Lower leg skin (tissue), 4 donors: ENCODE results near the gene EHMT2. TPM values are rescaled to one million over a fixed set of nuclear protein-coding genes. Genes with fewer than 3 reads are reported as not detected.

ENCODE experiments used
- DNase-seq, 2 donors: peaks; one replicate each; pipeline ENCODE4 v3.0.0-alpha.2; 2019; ENCODE audit warnings: low spot score in 2 of 2
- H3K4me3 ChIP-seq: fragments of 200-600 bp; sonication (generic); 2 replicates; pipeline ENCODE4 v1.5.1; 2017; ENCODE audit warnings: mild to moderate bottlenecking, low read depth; ENCODE audit not compliant: poor library complexity, severe bottlenecking
- CTCF ChIP-seq, 3 donors: fragments of 450-650 bp; IDR thresholded peaks; one replicate each; pipeline ENCODE4 v1.5.1; 2016; ENCODE audit warnings: antibody characterized with exemption in 3 of 3, mild to moderate bottlenecking in 3 of 3, moderate library complexity in 2 of 3
- POLR2A ChIP-seq, 2 donors: fragments of 450-650 bp; IDR thresholded peaks; one replicate each; pipeline ENCODE4 v1.6.1; 2016 to 2017; ENCODE audit warnings: antibody characterized with exemption in 2 of 2, mild to moderate bottlenecking in 1 of 2, moderate library complexity in 1 of 2
- WGBS, 2 donors: methylation state at CpG; one replicate each; pipeline ENCODE4 v1.1.5; 2018; 5-methylcytosine and 5-hydroxymethylcytosine counted together
- intact Hi-C: fragments of 100-400 bp; cut with DNase I; formaldehyde crosslinking; loops from one replicate; pipeline ENCODE4 v1.15.0; 2023; ENCODE audit warnings: low total_unique reads
- total RNA-seq, 4 donors: library from RNA; depleted of rRNA; stranded (reverse); fragments of >200 nt; gene quantifications; one replicate each; pipeline ENCODE4 v1.1.0, GENCODE V29; 2016

Gene EHMT2
- total RNA-seq, 4 donors from 2014 or later = 25.5 to 39.3 (median 33.6) TPM

- DNase-seq = no peak
- no peak overlapping the region for H3K4me3 ChIP-seq
- intact Hi-C loops = no loop called here
- TF ChIP-seq POLR2A (IDR thresholded peaks at IDR 0.05) (no peak), CTCF (IDR thresholded peaks at IDR 0.05) (no peak)
- 94 to 96% methylated on average over 22 of the region's 22 CpGs for WGBS, 2 donors
These were observed 12.9 kb downstream of the EHMT2 start for GRCh38 chr6:31884528-31885035.

- DNase-seq = no peak
- 89 to 92% methylated on average over 12 of the region's 12 CpGs for WGBS, 2 donors
- TF ChIP-seq POLR2A (IDR thresholded peaks at IDR 0.05) (no peak), CTCF (IDR thresholded peaks at IDR 0.05) (no peak)
- H3K4me3 ChIP-seq = no peak overlapping the region
- intact Hi-C loops = no loop called here
These were observed 13.8 kb downstream of the EHMT2 start for GRCh38 chr6:31883676-31884075.

DNA sequence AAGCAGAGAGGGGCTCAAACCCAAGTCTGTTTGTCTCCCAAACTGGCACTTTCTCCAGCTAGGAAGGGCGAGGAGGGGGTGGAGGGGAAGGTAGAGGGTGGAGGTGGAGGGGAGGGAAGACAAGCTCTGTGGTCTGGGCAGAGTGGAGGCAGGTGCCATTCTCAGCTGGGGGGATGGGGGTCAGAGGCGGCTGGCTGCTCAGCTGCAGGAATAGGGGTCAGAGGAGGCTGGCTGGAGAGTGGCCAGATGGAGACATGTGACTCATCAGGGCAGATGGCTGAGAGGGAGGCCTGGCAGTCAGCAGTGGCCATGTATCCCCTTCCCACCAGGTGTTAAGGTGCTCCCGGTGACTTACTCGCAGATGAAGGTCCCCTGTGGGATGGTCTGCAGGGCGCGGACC lies 15.2 kb downstream of the EHMT2 start:
- WGBS, 2 donors = 90 to 91% methylated on average over 6 of the region's 6 CpGs
- TF ChIP-seq POLR2A (IDR thresholded peaks at IDR 0.05) = no peak
- no peak for TF ChIP-seq CTCF (IDR thresholded peaks at IDR 0.05)
- no peak overlapping the region for H3K4me3 ChIP-seq
- DNase-seq = no peak
- intact Hi-C loops = no loop called here

- intact Hi-C loops = no loop called here
- H3K4me3 ChIP-seq = no peak overlapping the region
- DNase-seq = no peak
- 85 to 88% methylated on average over 9 of the region's 9 CpGs for WGBS, 2 donors
- TF ChIP-seq POLR2A (IDR thresholded peaks at IDR 0.05) (no peak), CTCF (IDR thresholded peaks at IDR 0.05) (no peak)
These were observed 16.2 kb downstream of the EHMT2 start for GRCh38 chr6:31881136-31881859.

DNA sequence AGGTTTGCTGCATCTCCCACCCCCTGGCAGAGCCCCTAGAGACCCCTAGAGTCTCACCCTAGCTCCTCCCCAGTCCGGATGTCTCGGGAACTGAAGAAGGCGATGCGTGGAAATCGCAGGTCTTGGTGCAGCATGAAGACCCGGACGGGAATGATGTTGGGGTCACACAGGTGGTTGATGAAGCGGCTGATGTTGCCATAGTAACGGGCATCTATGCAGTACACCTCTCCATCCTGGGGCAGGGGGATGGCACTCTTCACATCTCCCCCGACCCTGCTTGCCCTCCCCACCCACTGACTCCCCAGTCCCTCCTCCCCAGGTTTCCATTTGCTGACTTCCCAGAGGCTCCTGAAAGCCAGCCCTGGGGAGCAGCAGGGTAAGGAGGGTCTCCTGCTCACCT lies 16.9 kb downstream of the EHMT2 start:
- TF ChIP-seq CTCF (IDR thresholded peaks at IDR 0.05) (no peak), POLR2A (IDR thresholded peaks at IDR 0.05) (no peak)
- H3K4me3 ChIP-seq = no peak overlapping the region
- 88 to 91% methylated on average over 10 of the region's 10 CpGs for WGBS, 2 donors
- no peak for DNase-seq
- intact Hi-C loops = no loop called here

DNA sequence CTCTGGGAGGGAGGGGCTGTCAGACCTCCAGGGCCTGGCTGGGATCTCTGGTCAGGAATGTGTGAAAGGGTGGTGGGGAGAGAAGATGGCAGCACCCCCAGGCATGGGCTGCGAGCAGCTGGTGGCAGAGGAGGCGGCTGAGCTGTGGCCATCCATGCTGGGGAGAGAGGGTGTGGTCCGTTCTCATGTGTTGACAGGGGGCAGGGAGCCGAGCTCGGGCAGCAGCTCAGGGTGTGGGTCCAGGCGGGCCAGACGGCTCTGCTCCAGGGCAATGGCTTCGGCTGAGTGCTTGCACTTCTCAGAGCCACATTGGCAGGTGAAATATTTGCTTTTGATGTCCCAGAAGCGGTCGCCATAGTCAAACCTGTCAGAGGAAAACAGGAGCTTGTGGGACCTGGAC lies 17.6 kb downstream of the EHMT2 start:
- WGBS, 2 donors = 53 to 57% methylated on average over 10 of the region's 10 CpGs
- no peak for DNase-seq
- no peak overlapping the region for H3K4me3 ChIP-seq
- TF ChIP-seq CTCF (IDR thresholded peaks at IDR 0.05) = no peak
- no peak for TF ChIP-seq POLR2A (IDR thresholded peaks at IDR 0.05)
- intact Hi-C loops = no loop called here
